NCI-H226 (cell line): ENCODE results near the gene GRIN1.

ENCODE experiments used
- DNase-seq: peaks from one replicate; pipeline ENCODE4 v3.0.0-alpha.2; 2015

Gene GRIN1

GRCh38 chr9:137166380-137167229 is 27.7 kb downstream of the GRIN1 start:
- no peak for DNase-seq

GRCh38 chr9:137167277-137167746 is 28.4 kb downstream of the GRIN1 start:
- DNase-seq = no peak

GRCh38 chr9:137167747-137168572 is 29.0 kb downstream of the GRIN1 start:
- peak; percentile 56 for DNase-seq

- no peak for DNase-seq
Measured at GRCh38 chr9:137168573-137168903, 29.6 kb downstream of the GRIN1 start.

- peak; percentile 73 for DNase-seq
Measured at GRCh38 chr9:137168904-137169856, 30.2 kb downstream of the GRIN1 start.

GRCh38 chr9:137169896-137170358 is 31.0 kb downstream of the GRIN1 start, which contains the start of gene LRRC26:
LRRC26 (minus strand) TSS chr9:137170051; CDS start chr9:137169943, 108 bp downstream.
- no peak for DNase-seq

GRCh38 chr9:137170486-137171148 is 31.7 kb downstream of the GRIN1 start:
- no peak for DNase-seq

GRCh38 chr9:137171149-137171900 is 32.4 kb downstream of the GRIN1 start:
- DNase-seq = no peak

GRCh38 chr9:137172901-137173795 is 34.2 kb downstream of the GRIN1 start:
- DNase-seq = no peak

- DNase-seq = no peak
Measured at GRCh38 chr9:137173796-137174664, 35.1 kb downstream of the GRIN1 start.

GRCh38 chr9:137174722-137175293 is 35.9 kb downstream of the GRIN1 start:
- DNase-seq = no peak

- DNase-seq = no peak
Measured at GRCh38 chr9:137175345-137175961, 36.5 kb downstream of the GRIN1 start.

GRCh38 chr9:137176302-137177182 is 37.6 kb downstream of the GRIN1 start:
- no peak for DNase-seq

GRCh38 chr9:137178201-137178938 is 39.4 kb downstream of the GRIN1 start:
- DNase-seq = no peak

- no peak for DNase-seq
Measured at GRCh38 chr9:137178939-137179630, 40.1 kb downstream of the GRIN1 start.

GRCh38 chr9:137179761-137180160 is 40.8 kb downstream of the GRIN1 start:
- no peak for DNase-seq
